Measurements from ENCODE around the gene TMCO4.

The TMCO4 gene

GRCh38 chr1:19654386-19654785 is 145.3 kb downstream of the TMCO4 start:
- TF ChIP-seq SIN3A (IDR thresholded peaks at IDR 0.05; ENCODE audit: borderline replicate concordance, insufficient read depth, low read length), result no peak
- TF ChIP-seq, protein P1, sequence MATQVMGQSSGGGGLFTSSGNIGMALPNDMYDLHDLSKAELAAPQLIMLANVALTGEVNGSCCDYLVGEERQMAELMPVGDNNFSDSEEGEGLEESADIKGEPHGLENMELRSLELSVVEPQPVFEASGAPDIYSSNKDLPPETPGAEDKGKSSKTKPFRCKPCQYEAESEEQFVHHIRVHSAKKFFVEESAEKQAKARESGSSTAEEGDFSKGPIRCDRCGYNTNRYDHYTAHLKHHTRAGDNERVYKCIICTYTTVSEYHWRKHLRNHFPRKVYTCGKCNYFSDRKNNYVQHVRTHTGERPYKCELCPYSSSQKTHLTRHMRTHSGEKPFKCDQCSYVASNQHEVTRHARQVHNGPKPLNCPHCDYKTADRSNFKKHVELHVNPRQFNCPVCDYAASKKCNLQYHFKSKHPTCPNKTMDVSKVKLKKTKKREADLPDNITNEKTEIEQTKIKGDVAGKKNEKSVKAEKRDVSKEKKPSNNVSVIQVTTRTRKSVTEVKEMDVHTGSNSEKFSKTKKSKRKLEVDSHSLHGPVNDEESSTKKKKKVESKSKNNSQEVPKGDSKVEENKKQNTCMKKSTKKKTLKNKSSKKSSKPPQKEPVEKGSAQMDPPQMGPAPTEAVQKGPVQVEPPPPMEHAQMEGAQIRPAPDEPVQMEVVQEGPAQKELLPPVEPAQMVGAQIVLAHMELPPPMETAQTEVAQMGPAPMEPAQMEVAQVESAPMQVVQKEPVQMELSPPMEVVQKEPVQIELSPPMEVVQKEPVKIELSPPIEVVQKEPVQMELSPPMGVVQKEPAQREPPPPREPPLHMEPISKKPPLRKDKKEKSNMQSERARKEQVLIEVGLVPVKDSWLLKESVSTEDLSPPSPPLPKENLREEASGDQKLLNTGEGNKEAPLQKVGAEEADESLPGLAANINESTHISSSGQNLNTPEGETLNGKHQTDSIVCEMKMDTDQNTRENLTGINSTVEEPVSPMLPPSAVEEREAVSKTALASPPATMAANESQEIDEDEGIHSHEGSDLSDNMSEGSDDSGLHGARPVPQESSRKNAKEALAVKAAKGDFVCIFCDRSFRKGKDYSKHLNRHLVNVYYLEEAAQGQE (IDR thresholded peaks at IDR 0.05; ENCODE audit: insufficient read depth in 1 of 2, low read depth in 2 of 2, low read length in 2 of 2), result no peak
- TF ChIP-seq POLR2AphosphoS5 (IDR thresholded peaks at IDR 0.05; ENCODE audit: low read depth, low read length), result no peak
- no peak for TF ChIP-seq FOXP2 (optimal IDR thresholded peaks at IDR 0.05; ENCODE audit: borderline replicate concordance, extremely low read depth, extremely low read length, insufficient read depth)
- no peak for TF ChIP-seq TAF1 (IDR thresholded peaks at IDR 0.05; ENCODE audit: borderline replicate concordance, insufficient read depth, low read length)

DNA sequence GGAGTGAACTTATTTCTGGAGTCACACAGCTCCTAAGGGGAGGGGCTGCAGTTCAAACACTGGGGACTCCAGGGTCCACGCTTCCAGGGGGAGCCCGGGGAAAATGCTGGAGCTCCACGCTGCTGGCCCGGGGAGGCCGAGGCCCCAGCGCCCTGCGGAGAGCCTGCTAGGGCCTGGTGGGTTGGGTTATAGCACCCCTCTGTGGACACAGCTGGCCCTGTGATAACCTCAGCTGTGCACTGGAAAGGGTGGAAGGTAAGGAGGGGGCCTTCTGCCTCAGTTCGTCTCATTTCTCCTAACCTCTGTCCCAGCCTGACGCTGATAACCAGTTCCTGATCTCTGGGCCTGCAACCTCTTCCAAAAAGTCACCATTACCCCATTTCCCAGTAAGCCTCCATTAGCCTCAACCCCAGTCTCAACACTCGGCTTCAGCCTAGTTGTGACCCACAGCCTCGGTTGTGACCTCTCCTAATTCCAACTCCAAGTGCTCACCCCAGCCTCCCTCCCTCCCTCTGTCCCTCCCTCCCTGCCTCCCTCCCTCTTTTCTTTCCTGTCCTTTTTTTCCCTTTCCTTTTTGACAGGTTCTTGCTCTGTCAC is 148.5 kb downstream of the TMCO4 start:
- TF ChIP-seq SIN3A (IDR thresholded peaks at IDR 0.05; ENCODE audit: borderline replicate concordance, insufficient read depth, low read length), result no peak
- no peak for TF ChIP-seq TAF1 (IDR thresholded peaks at IDR 0.05; ENCODE audit: borderline replicate concordance, insufficient read depth, low read length)
- no peak for TF ChIP-seq FOXP2 (optimal IDR thresholded peaks at IDR 0.05; ENCODE audit: borderline replicate concordance, extremely low read depth, extremely low read length, insufficient read depth)
- no peak for TF ChIP-seq POLR2AphosphoS5 (IDR thresholded peaks at IDR 0.05; ENCODE audit: low read depth, low read length)
- TF ChIP-seq, protein P1 (IDR thresholded peaks at IDR 0.05; ENCODE audit: insufficient read depth in 1 of 2, low read depth in 2 of 2, low read length in 2 of 2), result no peak

DNA sequence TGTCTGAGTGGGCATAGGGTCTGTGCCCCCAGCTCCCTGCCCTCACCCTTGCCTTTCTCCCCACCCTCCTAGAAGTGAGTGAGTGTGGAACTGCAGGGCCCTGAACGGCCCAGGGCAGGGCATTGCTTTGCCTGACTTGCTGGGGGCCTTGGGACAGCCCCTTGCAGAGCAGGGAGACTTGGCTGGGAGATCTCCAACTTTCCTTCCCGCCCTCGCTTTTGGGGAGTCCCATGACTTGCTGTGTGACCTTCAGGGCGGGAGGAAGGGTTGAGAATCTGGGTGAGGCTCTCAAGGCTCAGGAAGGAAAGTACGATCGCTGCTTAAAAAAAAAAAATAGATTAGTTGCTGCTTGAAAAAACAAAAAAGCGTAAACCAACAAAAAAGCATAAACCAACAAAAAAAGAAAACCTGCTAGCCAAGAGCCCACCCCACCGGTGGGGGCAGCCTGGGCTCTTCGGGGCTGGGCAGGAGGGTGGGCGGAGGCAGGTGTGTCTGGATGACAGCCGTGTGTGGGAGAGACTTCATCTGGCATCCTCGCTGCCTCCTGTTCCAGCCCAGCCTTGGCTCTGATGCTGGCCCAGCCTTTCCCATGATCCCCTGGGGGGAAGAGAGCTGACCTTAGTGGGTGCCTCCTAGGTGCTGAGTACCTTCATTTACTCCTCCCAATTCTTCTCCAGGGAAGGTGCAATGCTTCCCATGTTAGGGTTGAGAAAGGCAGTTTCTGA is 149.1 kb downstream of the TMCO4 start:
- TF ChIP-seq FOXP2 (optimal IDR thresholded peaks at IDR 0.05; ENCODE audit: borderline replicate concordance, extremely low read depth, extremely low read length, insufficient read depth) (no peak), SIN3A (IDR thresholded peaks at IDR 0.05; ENCODE audit: borderline replicate concordance, insufficient read depth, low read length) (no peak), POLR2AphosphoS5 (IDR thresholded peaks at IDR 0.05; ENCODE audit: low read depth, low read length) (no peak), TAF1 (IDR thresholded peaks at IDR 0.05; ENCODE audit: borderline replicate concordance, insufficient read depth, low read length) (no peak)
- TF ChIP-seq, protein P1 (IDR thresholded peaks at IDR 0.05; ENCODE audit: insufficient read depth in 1 of 2, low read depth in 2 of 2, low read length in 2 of 2), result no peak

GRCh38 chr1:19648689-19649088 is 151.0 kb downstream of the TMCO4 start:
- TF ChIP-seq TAF1 (IDR thresholded peaks at IDR 0.05; ENCODE audit: borderline replicate concordance, insufficient read depth, low read length), result no peak
- no peak for TF ChIP-seq FOXP2 (optimal IDR thresholded peaks at IDR 0.05; ENCODE audit: borderline replicate concordance, extremely low read depth, extremely low read length, insufficient read depth)
- TF ChIP-seq SIN3A (IDR thresholded peaks at IDR 0.05; ENCODE audit: borderline replicate concordance, insufficient read depth, low read length), result no peak
- TF ChIP-seq, protein P1 (IDR thresholded peaks at IDR 0.05; ENCODE audit: insufficient read depth in 1 of 2, low read depth in 2 of 2, low read length in 2 of 2), result no peak
- TF ChIP-seq POLR2AphosphoS5 (IDR thresholded peaks at IDR 0.05; ENCODE audit: low read depth, low read length), result no peak

All from PFSK-1 (cell line).